Prostate gland (tissue), 2 donors: ENCODE results near the gene CEP44.

Source experiments
- CTCF ChIP-seq, 4 experiments: fragments of 200-600 bp in 2 of 4; fragments of 450-650 bp in 2 of 4; sonication (generic) in 2 of 4; IDR thresholded peaks; 1 replicate in 3 of 4; 2 replicates in 1 of 4; pipeline ENCODE4 v1.5.1; 2016 to 2019; ENCODE audit warnings: antibody characterized with exemption in 4 of 4, mild to moderate bottlenecking in 2 of 4, moderate library complexity in 2 of 4
- POLR2A ChIP-seq: fragments of 450-650 bp; IDR thresholded peaks from one replicate; pipeline ENCODE4 v1.6.1; 2016; ENCODE audit warnings: antibody characterized with exemption, mild to moderate bottlenecking
- POLR2AphosphoS5 ChIP-seq: sonication (generic); formaldehyde crosslinking; IDR thresholded peaks from one replicate; pipeline ENCODE4 v1.6.1; 2017; ENCODE audit warnings: antibody characterized with exemption

- no peak for TF ChIP-seq CTCF (IDR thresholded peaks at IDR 0.05)
- TF ChIP-seq POLR2A: no peak
- no peak for TF ChIP-seq POLR2AphosphoS5
Observed at GRCh38 chr4:174314274-174314673, 30.6 kb downstream of the CEP44 start.
